ENCODE measurements around the gene SNCA. TPM values are rescaled to one million over a fixed set of nuclear protein-coding genes. Genes with fewer than 3 reads are reported as not detected.

SNCA gene
- total RNA-seq, 1 donor from 2014 or later: 3.1 TPM

GRCh38 chr4:89820010-89820409 is 17.0 kb downstream of the SNCA start:
- peaks cover 2% of the 10 kb centered on the region for H3K9me3 Mint-ChIP-seq (ENCODE audit: low read depth)
- no peak for TF ChIP-seq CTCF (IDR thresholded peaks at IDR 0.05)
- DNase-seq (ENCODE audit: low spot score): no peak
- H3K27ac Mint-ChIP-seq (ENCODE audit: unreplicated experiment): no peak overlapping the region
- H3K4me1 Mint-ChIP-seq (ENCODE audit: low read depth): peaks cover 6% of the 10 kb centered on the region
- H3K36me3 Mint-ChIP-seq (ENCODE audit: low read depth): no peaks in the 10 kb centered on the region
- no peak overlapping the region for H3K4me3 Mint-ChIP-seq (ENCODE audit: unreplicated experiment)
- no peaks in the 10 kb centered on the region for H3K27me3 Mint-ChIP-seq (ENCODE audit: low read depth)

- H3K4me1 Mint-ChIP-seq (ENCODE audit: low read depth): no peaks in the 10 kb centered on the region
- no peak for TF ChIP-seq CTCF (IDR thresholded peaks at IDR 0.05)
- no peak overlapping the region for H3K4me3 Mint-ChIP-seq (ENCODE audit: unreplicated experiment)
- H3K36me3 Mint-ChIP-seq (ENCODE audit: low read depth): peaks cover 2% of the 10 kb centered on the region
- H3K9me3 Mint-ChIP-seq (ENCODE audit: low read depth): no peaks in the 10 kb centered on the region
- DNase-seq (ENCODE audit: low spot score): no peak
- H3K27me3 Mint-ChIP-seq (ENCODE audit: low read depth): no peaks in the 10 kb centered on the region
- H3K27ac Mint-ChIP-seq (ENCODE audit: unreplicated experiment): no peak overlapping the region
Measured at GRCh38 chr4:89814362-89814761, 22.6 kb downstream of the SNCA start.

- H3K27me3 Mint-ChIP-seq (ENCODE audit: low read depth): no peaks in the 10 kb centered on the region
- no peaks in the 10 kb centered on the region for H3K9me3 Mint-ChIP-seq (ENCODE audit: low read depth)
- no peak for DNase-seq (ENCODE audit: low spot score)
- H3K27ac Mint-ChIP-seq (ENCODE audit: unreplicated experiment): no peak overlapping the region
- H3K4me1 Mint-ChIP-seq (ENCODE audit: low read depth): no peaks in the 10 kb centered on the region
- TF ChIP-seq CTCF (IDR thresholded peaks at IDR 0.05): no peak
- H3K4me3 Mint-ChIP-seq (ENCODE audit: unreplicated experiment): no peak overlapping the region
- H3K36me3 Mint-ChIP-seq (ENCODE audit: low read depth): peaks cover 2% of the 10 kb centered on the region
Measured at GRCh38 chr4:89813197-89813596, 23.8 kb downstream of the SNCA start.

GRCh38 chr4:89807441-89808140 is 29.4 kb downstream of the SNCA start:
- H3K4me1 Mint-ChIP-seq (ENCODE audit: low read depth): no peaks in the 10 kb centered on the region
- DNase-seq (ENCODE audit: low spot score): no peak
- H3K27me3 Mint-ChIP-seq (ENCODE audit: low read depth): no peaks in the 10 kb centered on the region
- H3K9me3 Mint-ChIP-seq (ENCODE audit: low read depth): no peaks in the 10 kb centered on the region
- peaks cover 2% of the 10 kb centered on the region for H3K36me3 Mint-ChIP-seq (ENCODE audit: low read depth)
- no peak overlapping the region for H3K27ac Mint-ChIP-seq (ENCODE audit: unreplicated experiment)
- H3K4me3 Mint-ChIP-seq (ENCODE audit: unreplicated experiment): no peak overlapping the region
- no peak for TF ChIP-seq CTCF (IDR thresholded peaks at IDR 0.05)

- no peak overlapping the region for H3K27ac Mint-ChIP-seq (ENCODE audit: unreplicated experiment)
- H3K36me3 Mint-ChIP-seq (ENCODE audit: low read depth): peaks cover 2% of the 10 kb centered on the region
- H3K9me3 Mint-ChIP-seq (ENCODE audit: low read depth): no peaks in the 10 kb centered on the region
- no peak for DNase-seq (ENCODE audit: low spot score)
- H3K4me1 Mint-ChIP-seq (ENCODE audit: low read depth): no peaks in the 10 kb centered on the region
- H3K4me3 Mint-ChIP-seq (ENCODE audit: unreplicated experiment): no peak overlapping the region
- no peaks in the 10 kb centered on the region for H3K27me3 Mint-ChIP-seq (ENCODE audit: low read depth)
- TF ChIP-seq CTCF (IDR thresholded peaks at IDR 0.05): no peak
Measured at GRCh38 chr4:89805297-89805696, 31.7 kb downstream of the SNCA start.
